B cell (primary cell): ENCODE measurements around the gene PSME3IP1. TPM values are rescaled to one million over a fixed set of nuclear protein-coding genes. Genes with fewer than 3 reads are reported as not detected.

Source experiments
- polyA plus RNA-seq: library from polyadenylated mRNA; depleted of rRNA; stranded (reverse); fragments of >200 nt; gene quantifications from 2 replicates; pipeline ENCODE4 v1.2.3, GENCODE V29; 2012
- total RNA-seq, 2 donors: library from RNA; stranded (reverse); fragments of 120-200 nt in 1 of 2; gene quantifications; 1 replicate in 1 of 2; 2 replicates in 1 of 2; pipeline versions ENCODE4 v1.2.3 to v1.2.4, GENCODE V29; 2013 to 2022

The PSME3IP1 gene
- total and polyA plus RNA-seq, 2 donors (not counting 1 experiment from before 2014, with no cell fraction given) = 125 to 166 TPM

Other genes with a start within 250 kb of the PSME3IP1 start
- 0.90 and 1.3 TPM in 2 replicates for gene CETP, start 224.1 kb downstream of the PSME3IP1 start, total RNA-seq
- gene CETP, start 224.1 kb downstream of the PSME3IP1 start, polyA plus RNA-seq = 0.18 and 0.48 TPM in 2 replicates
- gene NLRC5, start 196.5 kb downstream of the PSME3IP1 start, total RNA-seq = 510 and 531 TPM in 2 replicates
- gene NLRC5, start 196.5 kb downstream of the PSME3IP1 start, polyA plus RNA-seq = 237 and 349 TPM in 2 replicates
- gene CPNE2, start 93.5 kb downstream of the PSME3IP1 start, total RNA-seq = 2.9 and 3.9 TPM in 2 replicates
- gene CPNE2, start 93.5 kb downstream of the PSME3IP1 start, polyA plus RNA-seq = 1.5 and 1.7 TPM in 2 replicates
- 37.7 and 38.4 TPM in 2 replicates for gene RSPRY1, start 290 bp upstream of the PSME3IP1 start, total RNA-seq
- gene RSPRY1, start 290 bp upstream of the PSME3IP1 start, polyA plus RNA-seq = 9.6 and 17.0 TPM in 2 replicates
- gene ARL2BP, start 59.2 kb upstream of the PSME3IP1 start, total RNA-seq = 36.8 and 38.8 TPM in 2 replicates
- gene ARL2BP, start 59.2 kb upstream of the PSME3IP1 start, polyA plus RNA-seq = 26.9 and 32.5 TPM in 2 replicates
- gene PLLP, start 98.6 kb upstream of the PSME3IP1 start, total RNA-seq = not detected in 2 replicates
- 0.06 and 0.15 TPM in 2 replicates for gene PLLP, start 98.6 kb upstream of the PSME3IP1 start, polyA plus RNA-seq
- 85.8 and 91.5 TPM in 2 replicates for gene CCL22, start 172.7 kb upstream of the PSME3IP1 start, total RNA-seq
- 0.04 and 0.10 TPM in 2 replicates for gene CCL22, start 172.7 kb upstream of the PSME3IP1 start, polyA plus RNA-seq
- gene CX3CL1, start 186.5 kb upstream of the PSME3IP1 start, total RNA-seq = not detected in 2 replicates
- not detected in 2 replicates for gene CX3CL1, start 186.5 kb upstream of the PSME3IP1 start, polyA plus RNA-seq
- not detected in 2 replicates for gene CCL17, start 218.7 kb upstream of the PSME3IP1 start, total RNA-seq
- not detected in 2 replicates for gene CCL17, start 218.7 kb upstream of the PSME3IP1 start, polyA plus RNA-seq